ENCODE measurements around the gene DLX3. TPM values are rescaled to one million over a fixed set of nuclear protein-coding genes. Genes with fewer than 3 reads are reported as not detected.

The DLX3 gene
- polyA plus RNA-seq, 1 of the 3 experiments (the other 2 are of a cell fraction), result not detected

- no peak overlapping the region for H3K27ac ChIP-seq (ENCODE audit: low read depth in 2 of 2, low read length in 1 of 2)
- TF ChIP-seq, protein P1, sequence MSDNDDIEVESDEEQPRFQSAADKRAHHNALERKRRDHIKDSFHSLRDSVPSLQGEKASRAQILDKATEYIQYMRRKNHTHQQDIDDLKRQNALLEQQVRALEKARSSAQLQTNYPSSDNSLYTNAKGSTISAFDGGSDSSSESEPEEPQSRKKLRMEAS (IDR thresholded peaks at IDR 0.05; ENCODE audit: low read depth), result no peak
- TF ChIP-seq ELF1 (IDR thresholded peaks at IDR 0.05) (no peak), SIN3A (IDR thresholded peaks at IDR 0.05; ENCODE audit: borderline replicate concordance, low read depth, low read length) (no peak), ZBTB33 (IDR thresholded peaks at IDR 0.05; ENCODE audit: borderline replicate concordance, low read depth) (no peak), FOXJ3 (CRISPR knock-in tag; IDR thresholded peaks at IDR 0.05) (no peak), PBX3 (IDR thresholded peaks at IDR 0.05) (no peak), MXI1 (IDR thresholded peaks at IDR 0.05; ENCODE audit: low read depth, low read length) (no peak), NFIC (IDR thresholded peaks at IDR 0.05; ENCODE audit: borderline replicate concordance) (no peak), SMC3 (IDR thresholded peaks at IDR 0.05; ENCODE audit: low read depth, low read length) (no peak), POLR2AphosphoS5 (IDR thresholded peaks at IDR 0.05; ENCODE audit: low read depth, low read length) (no peak), TAF1 (IDR thresholded peaks at IDR 0.05; ENCODE audit: borderline replicate concordance, low read depth, low read length) (no peak)
- no peak overlapping the region for H3K4me3 ChIP-seq (ENCODE audit: low read depth in 2 of 2, low read length in 1 of 2)
- no peak overlapping the region for H3K9ac ChIP-seq
- POLR2A ChIA-PET, result no interaction called here
- 0 out of 2 replicates have a peak, but pooled peaks cover 12% of the 10 kb centered on the region for H3K9me3 ChIP-seq
- H3K9me2 ChIP-seq, result no peaks in the 10 kb centered on the region
- H3F3A ChIP-seq (replicated peaks; ENCODE audit: insufficient read depth), result no peaks in the 10 kb centered on the region
- no peaks in the 10 kb centered on the region for H3K79me2 ChIP-seq (ENCODE audit: insufficient read depth)
- DNase-seq, result no peak
- no peaks in the 10 kb centered on the region for H3K36me3 ChIP-seq (replicated peaks in 1 of 2; ENCODE audit: control insufficient read depth in 1 of 2, insufficient read depth in 2 of 2, low read length in 1 of 2)
- 18% methylated on average over 2 of the region's 2 CpGs for WGBS (ENCODE audit: low lambda C conversion rate)
- peaks cover 24% of the 10 kb centered on the region; the same call in 1 of the 2 replicates for H3K27me3 ChIP-seq (ENCODE audit: insufficient read depth)
- H3K4me2 ChIP-seq, result no peak overlapping the region
- CTCF ChIA-PET, result interaction anchor here (1.0 to 30.0 kb wide), 4 partner anchors 12 to 148 kb away, joined by 4 to 1665 read pairs (median 8); partner anchors contain the start of gene TAC4
- H4K20me1 ChIP-seq (ENCODE audit: insufficient read depth), result no peaks in the 10 kb centered on the region
- no peak overlapping the region for H2AFZ ChIP-seq (ENCODE audit: low read depth)
- H3K4me1 ChIP-seq (ENCODE audit: control insufficient read depth in 1 of 2, insufficient read depth in 2 of 2, low read depth in 1 of 2, low read length in 1 of 2), result no peaks in the 10 kb centered on the region
These were observed 14.3 kb upstream of the DLX3 start for GRCh38 chr17:50009282-50009681.

DNA sequence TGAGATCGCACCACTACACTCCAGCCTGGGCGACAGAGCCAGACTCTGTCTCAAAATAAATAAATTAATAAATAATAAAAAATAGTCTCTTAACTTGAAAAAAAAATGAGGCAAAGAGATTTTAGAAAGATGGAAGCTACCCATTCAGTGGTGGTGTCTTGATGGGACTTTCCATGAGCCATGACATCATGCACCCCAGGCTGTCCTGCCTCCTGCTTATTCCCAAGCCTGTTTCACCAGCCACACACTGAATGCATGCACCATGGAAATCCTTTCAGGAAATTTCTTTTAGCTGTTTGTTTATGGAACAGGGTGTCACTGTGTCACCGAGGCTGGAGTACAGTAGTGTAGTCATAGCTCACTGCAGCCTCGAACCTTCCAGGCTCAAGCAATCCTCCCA is 8.9 kb upstream of the DLX3 start:
- no peak overlapping the region for H3K4me2 ChIP-seq
- H2AFZ ChIP-seq (ENCODE audit: low read depth), result no peak overlapping the region
- H3K9ac ChIP-seq, result no peak overlapping the region
- no peak overlapping the region for H3K4me3 ChIP-seq (ENCODE audit: low read depth in 2 of 2, low read length in 1 of 2)
- H3K36me3 ChIP-seq (replicated peaks in 1 of 2; ENCODE audit: control insufficient read depth in 1 of 2, insufficient read depth in 2 of 2, low read length in 1 of 2), result no peaks in the 10 kb centered on the region
- CTCF ChIA-PET, result interaction anchor here (1.2 to 30.0 kb wide), 4 partner anchors 23 to 142 kb away, joined by 5 to 1665 read pairs (median 616); partner anchors contain the start of genes DLX4 and TAC4
- no peaks in the 10 kb centered on the region for H4K20me1 ChIP-seq (ENCODE audit: insufficient read depth)
- POLR2A ChIA-PET, result no interaction called here
- no peaks in the 10 kb centered on the region for H3K4me1 ChIP-seq (ENCODE audit: control insufficient read depth in 1 of 2, insufficient read depth in 2 of 2, low read depth in 1 of 2, low read length in 1 of 2)
- H3K9me2 ChIP-seq, result no peaks in the 10 kb centered on the region
- 24% methylated on average over 4 of the region's 4 CpGs for WGBS (ENCODE audit: low lambda C conversion rate)
- TF ChIP-seq TEAD4 (IDR thresholded peaks at IDR 0.05; ENCODE audit: borderline replicate concordance, insufficient read depth) (no peak), FOXM1 (IDR thresholded peaks at IDR 0.05; ENCODE audit: low read depth) (no peak), JUND (IDR thresholded peaks at IDR 0.05) (no peak), RAD21 (IDR thresholded peaks at IDR 0.05; ENCODE audit: low read length) (no peak), TAF1 (IDR thresholded peaks at IDR 0.05; ENCODE audit: borderline replicate concordance, low read depth, low read length) (no peak), EZH2phosphoT487 (IDR thresholded peaks at IDR 0.05; ENCODE audit: borderline replicate concordance, low read depth) (no peak), ELF1 (IDR thresholded peaks at IDR 0.05) (no peak), SMC3 (IDR thresholded peaks at IDR 0.05; ENCODE audit: low read depth, low read length) (no peak), RFX5 (IDR thresholded peaks at IDR 0.05; ENCODE audit: low read length) (no peak), RCOR1 (IDR thresholded peaks at IDR 0.05; ENCODE audit: low read length) (no peak), MEF2A (IDR thresholded peaks at IDR 0.05; ENCODE audit: borderline replicate concordance, low read depth) (no peak), RXRA (IDR thresholded peaks at IDR 0.05; ENCODE audit: borderline replicate concordance, low read depth) (no peak), GABPA (IDR thresholded peaks at IDR 0.05; ENCODE audit: low read depth) (no peak)
- TF ChIP-seq, protein P2, sequence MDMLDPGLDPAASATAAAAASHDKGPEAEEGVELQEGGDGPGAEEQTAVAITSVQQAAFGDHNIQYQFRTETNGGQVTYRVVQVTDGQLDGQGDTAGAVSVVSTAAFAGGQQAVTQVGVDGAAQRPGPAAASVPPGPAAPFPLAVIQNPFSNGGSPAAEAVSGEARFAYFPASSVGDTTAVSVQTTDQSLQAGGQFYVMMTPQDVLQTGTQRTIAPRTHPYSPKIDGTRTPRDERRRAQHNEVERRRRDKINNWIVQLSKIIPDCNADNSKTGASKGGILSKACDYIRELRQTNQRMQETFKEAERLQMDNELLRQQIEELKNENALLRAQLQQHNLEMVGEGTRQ (IDR thresholded peaks at IDR 0.05; ENCODE audit: borderline replicate concordance, low read depth, low read length), result no peak
- H3F3A ChIP-seq (replicated peaks; ENCODE audit: insufficient read depth), result no peaks in the 10 kb centered on the region
- H3K9me3 ChIP-seq, result no peaks in the 10 kb centered on the region
- H3K27me3 ChIP-seq (ENCODE audit: insufficient read depth), result peaks cover 72% of the 10 kb centered on the region
- no peak for DNase-seq
- no peaks in the 10 kb centered on the region for H3K79me2 ChIP-seq (ENCODE audit: insufficient read depth)
- H3K27ac ChIP-seq (ENCODE audit: low read depth in 2 of 2, low read length in 1 of 2), result no peak overlapping the region
